B cell (primary cell): ENCODE data around the gene S1PR2. TPM values are rescaled to one million over a fixed set of nuclear protein-coding genes. Genes with fewer than 3 reads are reported as not detected.

ENCODE experiments used
- ATAC-seq: fragments of 200-7000 bp; cut with Tn5 transposase; one replicate; pipeline ENCODE4 v1.10.0; 2021; ENCODE audit warnings: low read depth, mild to moderate bottlenecking, moderate number of reproducible peaks, moderate library complexity
- CTCF ChIA-PET: fragments of 350-600 bp; sonication (Branson Sonifier 250); formaldehyde crosslinking; loops from one replicate; lab custom pipeline; 2021; ENCODE audit warnings: antibody characterized with exemption, inconsistent platforms; lab: Charles Lee
- POLR2A ChIA-PET: fragments of 350-600 bp; sonication (Branson Sonifier 250); formaldehyde crosslinking; loops from one replicate; lab custom pipeline; 2021; ENCODE audit warnings: antibody characterized with exemption; lab: Charles Lee
- DNase-seq: peaks from one replicate; pipeline ENCODE4 v3.0.0; 2013
- H2AFZ ChIP-seq: 2 replicates; pipeline ENCODE4 v1.6.1; 2012; ENCODE audit warnings: mild to moderate bottlenecking, low read depth, low read length; ENCODE audit not compliant: insufficient read depth, poor library complexity, severe bottlenecking
- H3K27ac ChIP-seq, 2 donors: 1 replicate in 1 of 2; 2 replicates in 1 of 2; pipeline ENCODE4 v1.5.1; 2012 to 2013; ENCODE audit warnings: low read length in 2 of 2, mild to moderate bottlenecking in 2 of 2, moderate library complexity in 1 of 2
- H3K27me3 ChIP-seq, 4 experiments: fragments of 200-600 bp in 1 of 4; sonication (generic) in 1 of 4; replicated peaks in 1 of 4; 1 replicate in 2 of 4; 2 replicates in 2 of 4; pipeline versions ENCODE4 v1.6.1 to v1.7.0; 2013 to 2016; ENCODE audit warnings: low read length in 3 of 4, mild to moderate bottlenecking in 2 of 4, mixed read lengths in 1 of 4, moderate library complexity in 1 of 4; ENCODE audit not compliant: insufficient read depth in 4 of 4, control insufficient read depth in 3 of 4; ENCODE audit errors: control extremely low read depth in 1 of 4
- H3K36me3 ChIP-seq, 2 experiments: replicated peaks in 1 of 2; 1 replicate in 1 of 2; 2 replicates in 1 of 2; pipeline versions ENCODE4 v1.6.1 to v1.7.1; 2013; ENCODE audit warnings: low read length in 1 of 2; ENCODE audit not compliant: insufficient read depth in 2 of 2, control insufficient read depth in 1 of 2; ENCODE audit errors: control extremely low read depth in 1 of 2, extremely low read depth in 1 of 2
- H3K4me1 ChIP-seq, 2 donors: fragments of 200-600 bp in 1 of 2; sonication (generic) in 1 of 2; 1 replicate in 1 of 2; 2 replicates in 1 of 2; pipeline versions ENCODE4 v1.5.1 to v1.6.1; 2013 to 2017; ENCODE audit warnings: low read length in 2 of 2; ENCODE audit not compliant: control insufficient read depth in 2 of 2, insufficient read depth in 2 of 2
- H3K4me2 ChIP-seq: replicated peaks from 2 replicates; pipeline ENCODE3; 2012; ENCODE audit warnings: mild to moderate bottlenecking, low read depth, low read length; ENCODE audit not compliant: poor library complexity, severe bottlenecking
- H3K4me3 ChIP-seq, 5 experiments: fragments of 200-600 bp in 1 of 5; sonication (generic) in 1 of 5; 1 replicate in 3 of 5; 2 replicates in 2 of 5; pipeline versions ENCODE4 v1.5.1 to v1.7.0; 2011 to 2016; ENCODE audit warnings: low read length in 4 of 5, mild to moderate bottlenecking in 4 of 5, low read depth in 2 of 5, control low read depth in 1 of 5, moderate library complexity in 1 of 5; ENCODE audit not compliant: insufficient read depth in 1 of 5; ENCODE audit errors: control extremely low read depth in 1 of 5, extremely low read depth in 1 of 5
- H3K79me2 ChIP-seq: fragments of 200-600 bp; sonication (generic); one replicate; pipeline ENCODE4 v1.6.0; 2016; ENCODE audit warnings: low read length; ENCODE audit not compliant: control insufficient read depth, insufficient read depth
- H3K9ac ChIP-seq: fragments of 200-600 bp; sonication (generic); 2 replicates; pipeline ENCODE4 v1.6.1; 2017; ENCODE audit warnings: mild to moderate bottlenecking, low read length, moderate library complexity
- H3K9me3 ChIP-seq, 3 donors: one replicate each; pipeline versions ENCODE4 v1.6.1 to v1.7.1; 2013; ENCODE audit warnings: low read length in 2 of 3; ENCODE audit not compliant: control insufficient read depth in 2 of 3, insufficient read depth in 1 of 3; ENCODE audit errors: control extremely low read depth in 1 of 3
- H4K20me1 ChIP-seq: 2 replicates; pipeline ENCODE4 v1.6.0; 2012; ENCODE audit warnings: mild to moderate bottlenecking, low read length; ENCODE audit not compliant: insufficient read depth, control insufficient read depth, poor library complexity, severe bottlenecking
- H3K27ac Mint-ChIP-seq: one replicate; pipeline ENCODE4 v1.8.0; 2021; ENCODE audit warnings: mixed read lengths
- H3K27me3 Mint-ChIP-seq: one replicate; pipeline ENCODE4 v1.8.0; 2021; ENCODE audit warnings: mixed read lengths
- H3K4me1 Mint-ChIP-seq: one replicate; pipeline ENCODE4 v1.8.0; 2021; ENCODE audit warnings: mixed read lengths
- H3K4me3 Mint-ChIP-seq: one replicate; pipeline ENCODE4 v1.8.0; 2021; ENCODE audit warnings: mixed read lengths
- H3K9me3 Mint-ChIP-seq: one replicate; pipeline ENCODE4 v1.8.0; 2022; ENCODE audit warnings: mixed read lengths; ENCODE audit not compliant: insufficient read depth
- CTCF ChIP-seq: fragments of 200-600 bp; IDR thresholded peaks from one replicate; pipeline ENCODE4 v1.8.0; 2022; ENCODE audit warnings: antibody characterized with exemption, mild to moderate bottlenecking
- EZH2 ChIP-seq: IDR thresholded peaks from 2 replicates; pipeline ENCODE4 v1.6.1; 2012; ENCODE audit warnings: borderline replicate concordance, low read depth, mild to moderate bottlenecking, moderate library complexity, low read length; ENCODE audit not compliant: insufficient read depth, poor library complexity, severe bottlenecking
- WGBS: methylation state at CpG from one replicate; pipeline ENCODE4 v1.1.5; 2013; ENCODE audit warnings: missing lambda C conversion rate; ENCODE audit not compliant: insufficient coverage; 5-methylcytosine and 5-hydroxymethylcytosine counted together
- intact Hi-C: fragments of 100-400 bp; cut with micrococcal nuclease; formaldehyde crosslinking; loops from one replicate; pipeline ENCODE4 v1.10.0; 2022
- polyA plus RNA-seq: library from polyadenylated mRNA; depleted of rRNA; stranded (reverse); fragments of >200 nt; gene quantifications from 2 replicates; pipeline ENCODE4 v1.2.3, GENCODE V29; 2012
- small RNA-seq: library from RNA; depleted of rRNA; stranded (forward); fragments of <200 nt; gene quantifications from one replicate; pipeline ENCODE3, GENCODE V24; 2012; ENCODE audit warnings: low replicate concordance, low read depth; ENCODE audit not compliant: insufficient read length
- total RNA-seq, 2 donors: library from RNA; stranded (reverse); fragments of 120-200 nt in 1 of 2; gene quantifications; 1 replicate in 1 of 2; 2 replicates in 1 of 2; pipeline versions ENCODE4 v1.2.3 to v1.2.4, GENCODE V29; 2013 to 2022

The S1PR2 gene
- total and polyA plus RNA-seq, 2 donors (not counting 1 experiment from before 2014, with no cell fraction given), result 1.8 to 4.4 TPM

GRCh38 chr19:10173527-10173926 lies 57.6 kb downstream of the S1PR2 start:
- H2AFZ ChIP-seq, result no peak overlapping the region
- POLR2A ChIA-PET, result interaction anchor here (0.7 kb wide), 1 partner anchor 16 kb away, joined by 4 read pairs; no protein-coding TSS in a partner anchor
- WGBS, result 97% methylated on average over 9 of the region's 9 CpGs
- ATAC-seq, result no peak
- no peaks in the 10 kb centered on the region for H3K27me3 ChIP-seq
- H3K9me3 Mint-ChIP-seq, result no peaks in the 10 kb centered on the region
- no peaks in the 10 kb centered on the region for H3K27me3 Mint-ChIP-seq
- peaks cover 7 to 63% of the 10 kb centered on the region in 2 experiments for H3K36me3 ChIP-seq
- no peak overlapping the region for H3K4me2 ChIP-seq
- CTCF ChIA-PET, result interaction anchor here (0.7 to 0.9 kb wide), 4 partner anchors 60 to 105 kb away, joined by 3 to 8 read pairs (median 4); no protein-coding TSS in a partner anchor
- DNase-seq, result no peak
- intact Hi-C loops, result no loop called here
- no peaks in the 10 kb centered on the region for H3K79me2 ChIP-seq
- no peaks in the 10 kb centered on the region for H3K4me1 ChIP-seq
- H3K27ac ChIP-seq, result no peak overlapping the region
- H3K4me3 Mint-ChIP-seq, result no peak overlapping the region
- no peak for TF ChIP-seq EZH2
- TF ChIP-seq CTCF, result no peak
- no peak overlapping the region for H3K9ac ChIP-seq
- no peaks in the 10 kb centered on the region for H3K4me1 Mint-ChIP-seq
- no peaks in the 10 kb centered on the region for H4K20me1 ChIP-seq
- H3K9me3 ChIP-seq, result no peaks in the 10 kb centered on the region
- no peak overlapping the region for H3K27ac Mint-ChIP-seq
- H3K4me3 ChIP-seq, result no peak overlapping the region

Small RNA genes within 50 kb of the gene (small RNA-seq; reads per million reads assigned to genes)
- gene MIR4322, result not detected

Other genes starting within 250 kb of the S1PR2 start
- gene COL5A3, start 220.8 kb downstream of the S1PR2 start, total RNA-seq, result not detected in 2 replicates
- 0.01 and 0.04 TPM in 2 replicates for gene COL5A3, start 220.8 kb downstream of the S1PR2 start, polyA plus RNA-seq
- not detected in 2 replicates for gene RDH8, start 217.8 kb downstream of the S1PR2 start, total RNA-seq
- gene RDH8, start 217.8 kb downstream of the S1PR2 start, polyA plus RNA-seq, result not detected in 2 replicates
- 95.8 and 109 TPM in 2 replicates for gene SHFL, start 145.0 kb downstream of the S1PR2 start, total RNA-seq
- gene SHFL, start 145.0 kb downstream of the S1PR2 start, polyA plus RNA-seq, result 176 and 205 TPM in 2 replicates
- gene ANGPTL6, start 128.7 kb downstream of the S1PR2 start, total RNA-seq, result 18.1 and 20.3 TPM in 2 replicates
- 13.2 and 23.5 TPM in 2 replicates for gene ANGPTL6, start 128.7 kb downstream of the S1PR2 start, polyA plus RNA-seq
- gene PPAN, start 125.0 kb downstream of the S1PR2 start, total RNA-seq, result 80.5 and 88.0 TPM in 2 replicates
- 42.2 and 51.0 TPM in 2 replicates for gene PPAN, start 125.0 kb downstream of the S1PR2 start, polyA plus RNA-seq
- 27.1 and 28.3 TPM in 2 replicates for gene P2RY11, start 119.6 kb downstream of the S1PR2 start, total RNA-seq
- gene P2RY11, start 119.6 kb downstream of the S1PR2 start, polyA plus RNA-seq, result 25.8 and 29.7 TPM in 2 replicates
- 261 and 270 TPM in 2 replicates for gene EIF3G, start 111.4 kb downstream of the S1PR2 start, total RNA-seq
- 295 and 308 TPM in 2 replicates for gene EIF3G, start 111.4 kb downstream of the S1PR2 start, polyA plus RNA-seq
- 108 and 119 TPM in 2 replicates for gene DNMT1, start 36.4 kb downstream of the S1PR2 start, total RNA-seq
- 53.0 and 60.2 TPM in 2 replicates for gene DNMT1, start 36.4 kb downstream of the S1PR2 start, polyA plus RNA-seq
- gene MRPL4, start 20.9 kb upstream of the S1PR2 start, total RNA-seq, result 39.8 and 40.1 TPM in 2 replicates
- 67.8 and 81.1 TPM in 2 replicates for gene MRPL4, start 20.9 kb upstream of the S1PR2 start, polyA plus RNA-seq
- gene ICAM1, start 39.8 kb upstream of the S1PR2 start, total RNA-seq, result 7.3 and 10.2 TPM in 2 replicates
- 11.9 and 63.9 TPM in 2 replicates for gene ICAM1, start 39.8 kb upstream of the S1PR2 start, polyA plus RNA-seq
- gene ICAM4, start 55.6 kb upstream of the S1PR2 start, total RNA-seq, result 0.44 and 0.51 TPM in 2 replicates
- 0.71 and 0.78 TPM in 2 replicates for gene ICAM4, start 55.6 kb upstream of the S1PR2 start, polyA plus RNA-seq
- gene ICAM5, start 58.6 kb upstream of the S1PR2 start, total RNA-seq, result 0.34 and 0.54 TPM in 2 replicates
- 0.14 TPM in 1 of 2 replicates, not detected in the other for gene ICAM5, start 58.6 kb upstream of the S1PR2 start, polyA plus RNA-seq
- gene ZGLP1, start 78.5 kb upstream of the S1PR2 start, total RNA-seq, result 6.4 and 7.4 TPM in 2 replicates
- gene ZGLP1, start 78.5 kb upstream of the S1PR2 start, polyA plus RNA-seq, result 3.3 and 8.0 TPM in 2 replicates
- gene FDX2, start 84.7 kb upstream of the S1PR2 start, total RNA-seq, result 13.6 and 13.9 TPM in 2 replicates
- 13.8 and 21.5 TPM in 2 replicates for gene FDX2, start 84.7 kb upstream of the S1PR2 start, polyA plus RNA-seq
- gene RAVER1, start 102.2 kb upstream of the S1PR2 start, total RNA-seq, result 54.6 and 62.7 TPM in 2 replicates
- 21.0 and 27.3 TPM in 2 replicates for gene RAVER1, start 102.2 kb upstream of the S1PR2 start, polyA plus RNA-seq
- gene ICAM3, start 108.3 kb upstream of the S1PR2 start, total RNA-seq, result 110 and 119 TPM in 2 replicates
- 154 and 223 TPM in 2 replicates for gene ICAM3, start 108.3 kb upstream of the S1PR2 start, polyA plus RNA-seq
- gene TYK2, start 149.2 kb upstream of the S1PR2 start, total RNA-seq, result 337 and 347 TPM in 2 replicates
- gene TYK2, start 149.2 kb upstream of the S1PR2 start, polyA plus RNA-seq, result 293 and 343 TPM in 2 replicates
- gene CDC37, start 172.2 kb upstream of the S1PR2 start, total RNA-seq, result 178 and 193 TPM in 2 replicates
- 408 and 599 TPM in 2 replicates for gene CDC37, start 172.2 kb upstream of the S1PR2 start, polyA plus RNA-seq
- gene PDE4A, start 189.2 kb upstream of the S1PR2 start, total RNA-seq, result 10.8 and 10.9 TPM in 2 replicates
- gene PDE4A, start 189.2 kb upstream of the S1PR2 start, polyA plus RNA-seq, result 0.95 and 1.5 TPM in 2 replicates